C4-2B (cell line): Measurements from ENCODE around the gene NCAPD2.

Experiments
- ZFX ChIP-seq: fragments of 450-650 bp; IDR thresholded peaks from 2 replicates; pipeline ENCODE4 v1.6.1; 2017
- TF ChIP-seq, protein P1 (sequence below): fragments of 450-650 bp; conservative IDR thresholded peaks from 2 replicates; pipeline ENCODE4 v1.5.1; 2017; ENCODE audit warnings: mild to moderate bottlenecking

GRCh38 chr12:6466184-6466573 lies 27.7 kb upstream of the NCAPD2 start:
- TF ChIP-seq, protein P1, sequence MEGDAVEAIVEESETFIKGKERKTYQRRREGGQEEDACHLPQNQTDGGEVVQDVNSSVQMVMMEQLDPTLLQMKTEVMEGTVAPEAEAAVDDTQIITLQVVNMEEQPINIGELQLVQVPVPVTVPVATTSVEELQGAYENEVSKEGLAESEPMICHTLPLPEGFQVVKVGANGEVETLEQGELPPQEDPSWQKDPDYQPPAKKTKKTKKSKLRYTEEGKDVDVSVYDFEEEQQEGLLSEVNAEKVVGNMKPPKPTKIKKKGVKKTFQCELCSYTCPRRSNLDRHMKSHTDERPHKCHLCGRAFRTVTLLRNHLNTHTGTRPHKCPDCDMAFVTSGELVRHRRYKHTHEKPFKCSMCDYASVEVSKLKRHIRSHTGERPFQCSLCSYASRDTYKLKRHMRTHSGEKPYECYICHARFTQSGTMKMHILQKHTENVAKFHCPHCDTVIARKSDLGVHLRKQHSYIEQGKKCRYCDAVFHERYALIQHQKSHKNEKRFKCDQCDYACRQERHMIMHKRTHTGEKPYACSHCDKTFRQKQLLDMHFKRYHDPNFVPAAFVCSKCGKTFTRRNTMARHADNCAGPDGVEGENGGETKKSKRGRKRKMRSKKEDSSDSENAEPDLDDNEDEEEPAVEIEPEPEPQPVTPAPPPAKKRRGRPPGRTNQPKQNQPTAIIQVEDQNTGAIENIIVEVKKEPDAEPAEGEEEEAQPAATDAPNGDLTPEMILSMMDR = no peak
- TF ChIP-seq ZFX = no peak
